WTC11 (cell line): Measurements from ENCODE around the gene NQO2. TPM values are rescaled to one million over a fixed set of nuclear protein-coding genes. Genes with fewer than 3 reads are reported as not detected.
A peak's percentile ranks its signal among the peaks of the same experiment; 100 is the strongest.

Source experiments
- ATAC-seq: fragments of 200-7000 bp; cut with Tn5 transposase; 2 replicates; pipeline ENCODE4 v1.10.0; 2021; ENCODE audit warnings: mild to moderate bottlenecking, moderate library complexity
- CTCF ChIA-PET: fragments of 300-600 bp; sonication (Branson Sonifier 250); formaldehyde crosslinking; loops from one replicate; lab custom pipeline; 2021; ENCODE audit warnings: antibody characterized with exemption; lab: Charles Lee
- POLR2A ChIA-PET: fragments of 350-600 bp; sonication (Branson Sonifier 250); formaldehyde crosslinking; loops from one replicate; lab custom pipeline; 2021; ENCODE audit warnings: antibody characterized with exemption; lab: Charles Lee
- DNase-seq: peaks from one replicate; pipeline ENCODE4 v3.0.0; 2021; ENCODE audit warnings: low spot score
- H3K27ac Mint-ChIP-seq: 2 replicates; pipeline ENCODE4 v1.8.0; 2021; ENCODE audit warnings: mixed read lengths
- H3K27me3 Mint-ChIP-seq: 2 replicates; pipeline ENCODE4 v1.8.0; 2021; ENCODE audit warnings: low read depth, mild to moderate bottlenecking, moderate library complexity, mixed read lengths
- H3K36me3 Mint-ChIP-seq: 2 replicates; pipeline ENCODE4 v1.8.0; 2021; ENCODE audit warnings: mixed read lengths
- H3K4me1 Mint-ChIP-seq: 2 replicates; pipeline ENCODE4 v1.8.0; 2022; ENCODE audit warnings: mixed read lengths
- H3K4me3 Mint-ChIP-seq: 2 replicates; pipeline ENCODE4 v1.8.0; 2021; ENCODE audit warnings: mild to moderate bottlenecking, moderate library complexity, mixed read lengths
- H3K9me3 Mint-ChIP-seq: 2 replicates; pipeline ENCODE4 v1.8.0; 2021; ENCODE audit warnings: mixed read lengths
- CBFB ChIP-seq: sonication (generic); formaldehyde crosslinking; IDR thresholded peaks from 2 replicates; pipeline ENCODE4 v1.8.1; 2022; ENCODE audit warnings: mild to moderate bottlenecking, low read depth, missing genetic modification reagents
- ESRRA ChIP-seq: sonication (generic); formaldehyde crosslinking; IDR thresholded peaks from 2 replicates; pipeline ENCODE4 v1.8.1; 2022; ENCODE audit warnings: mild to moderate bottlenecking, missing genetic modification reagents, borderline replicate concordance
- FOXJ3 ChIP-seq: sonication (generic); formaldehyde crosslinking; IDR thresholded peaks from 2 replicates; pipeline ENCODE4 v1.9.0; 2021; ENCODE audit warnings: missing genetic modification reagents, mild to moderate bottlenecking, borderline replicate concordance
- GTF2I ChIP-seq: fragments of 250-450 bp; sonication (Bioruptor Pico); conservative IDR thresholded peaks from 2 replicates; pipeline ENCODE4 v1.4.0; 2021; ENCODE audit warnings: mild to moderate bottlenecking
- JAZF1 ChIP-seq: fragments of 250-450 bp; sonication (Bioruptor Pico); IDR thresholded peaks from 2 replicates; pipeline ENCODE4 v1.9.0; 2021; ENCODE audit warnings: moderate library complexity, mild to moderate bottlenecking, inconsistent platforms
- MYBL2 ChIP-seq: sonication (generic); formaldehyde crosslinking; IDR thresholded peaks from 2 replicates; pipeline ENCODE4 v1.8.1; 2023; ENCODE audit warnings: mild to moderate bottlenecking, moderate library complexity, missing genetic modification reagents
- NR2C2 ChIP-seq: sonication (generic); formaldehyde crosslinking; IDR thresholded peaks from 2 replicates; pipeline ENCODE4 v1.8.0; 2022; ENCODE audit warnings: mild to moderate bottlenecking, missing genetic modification reagents
- OVOL2 ChIP-seq: fragments of 250-450 bp; sonication (Bioruptor Pico); IDR thresholded peaks from 2 replicates; pipeline ENCODE4 v1.9.0; 2021; ENCODE audit warnings: mild to moderate bottlenecking, borderline replicate concordance
- SMAD3 ChIP-seq: sonication (generic); formaldehyde crosslinking; IDR thresholded peaks from 2 replicates; pipeline ENCODE4 v1.8.0; 2022; ENCODE audit warnings: missing genetic modification reagents, mild to moderate bottlenecking, borderline replicate concordance
- TEAD1 ChIP-seq: sonication (generic); formaldehyde crosslinking; IDR thresholded peaks from 2 replicates; pipeline ENCODE4 v1.8.0; 2022; ENCODE audit warnings: mild to moderate bottlenecking, missing genetic modification reagents
- TP53 ChIP-seq: sonication (generic); formaldehyde crosslinking; IDR thresholded peaks from 2 replicates; pipeline ENCODE4 v1.8.1; 2023; ENCODE audit warnings: mild to moderate bottlenecking, missing genetic modification reagents
- ZNF219 ChIP-seq: sonication (generic); formaldehyde crosslinking; IDR thresholded peaks from 2 replicates; pipeline ENCODE4 v1.8.0; 2023; ENCODE audit warnings: missing genetic modification reagents, mild to moderate bottlenecking, borderline replicate concordance
- ZNF263 ChIP-seq: sonication (generic); formaldehyde crosslinking; IDR thresholded peaks from 2 replicates; pipeline ENCODE4 v1.8.1; 2022; ENCODE audit warnings: low read depth, mild to moderate bottlenecking, moderate library complexity, missing genetic modification reagents
- total RNA-seq: library from RNA; stranded (reverse); gene quantifications from 3 replicates; pipeline ENCODE4 v1.2.3, GENCODE V29; 2021
- TF ChIP-seq, protein P1 (sequence below): sonication (generic); formaldehyde crosslinking; IDR thresholded peaks from 2 replicates; pipeline ENCODE4 v1.8.1; 2023; ENCODE audit warnings: mild to moderate bottlenecking, moderate library complexity, missing genetic modification reagents
- TF ChIP-seq, protein P2 (sequence below): fragments of 250-450 bp; sonication (Bioruptor Pico); conservative IDR thresholded peaks from 2 replicates; pipeline ENCODE4 v1.9.0; 2021; ENCODE audit warnings: mild to moderate bottlenecking
- TF ChIP-seq, protein P3 (sequence below): sonication (generic); formaldehyde crosslinking; IDR thresholded peaks from 2 replicates; pipeline ENCODE4 v1.8.0; 2022; ENCODE audit warnings: mild to moderate bottlenecking, missing genetic modification reagents
- TF ChIP-seq, protein P4 (sequence below): sonication (generic); formaldehyde crosslinking; IDR thresholded peaks from 2 replicates; pipeline ENCODE4 v1.8.1; 2022; ENCODE audit warnings: missing genetic modification reagents, borderline replicate concordance
- TF ChIP-seq, protein P5 (sequence below): sonication (generic); formaldehyde crosslinking; IDR thresholded peaks from 2 replicates; pipeline ENCODE4 v1.8.0; 2023; ENCODE audit warnings: missing genetic modification reagents, mild to moderate bottlenecking, borderline replicate concordance
- TF ChIP-seq, protein P6 (sequence below): sonication (generic); formaldehyde crosslinking; IDR thresholded peaks from 2 replicates; pipeline ENCODE4 v1.8.1; 2023; ENCODE audit warnings: mild to moderate bottlenecking, missing genetic modification reagents

NQO2 gene
- total RNA-seq, 1 experiment from 2014 or later, result 119 TPM

DNA sequence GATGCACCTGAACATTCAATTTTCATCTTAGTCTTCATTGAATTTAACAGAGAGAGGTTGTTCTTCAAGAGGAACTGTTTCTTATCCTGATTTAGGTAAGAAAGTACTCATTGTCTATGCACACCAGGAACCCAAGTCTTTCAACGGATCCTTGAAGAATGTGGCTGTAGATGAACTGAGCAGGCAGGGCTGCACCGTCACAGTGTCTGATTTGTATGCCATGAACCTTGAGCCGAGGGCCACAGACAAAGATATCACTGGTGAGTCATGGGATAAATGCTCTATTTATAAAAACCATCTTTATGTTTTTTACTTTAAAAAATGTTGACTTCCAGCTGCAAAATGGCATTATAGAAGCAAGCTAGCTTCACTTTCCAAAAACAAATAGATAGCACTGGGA, 10.2 kb downstream of the NQO2 start:
- POLR2A ChIA-PET, result interaction anchor here (0.7 kb wide), 1 partner anchor 10 kb away, joined by 3 read pairs; the partner anchor contains the start of gene NQO2
- CTCF ChIA-PET, result interaction anchor here (1.5 kb wide), 1 partner anchor 9 kb away, joined by 6 read pairs; no protein-coding TSS in a partner anchor
- DNase-seq (no peak), ATAC-seq (no peak)
- Mint-ChIP-seq H3K36me3 (peaks cover 94% of the 10 kb centered on the region), H3K4me3 (no peak overlapping the region), H3K4me1 (peaks cover 55% of the 10 kb centered on the region), H3K27me3 (no peaks in the 10 kb centered on the region)
- TF ChIP-seq, protein P1, sequence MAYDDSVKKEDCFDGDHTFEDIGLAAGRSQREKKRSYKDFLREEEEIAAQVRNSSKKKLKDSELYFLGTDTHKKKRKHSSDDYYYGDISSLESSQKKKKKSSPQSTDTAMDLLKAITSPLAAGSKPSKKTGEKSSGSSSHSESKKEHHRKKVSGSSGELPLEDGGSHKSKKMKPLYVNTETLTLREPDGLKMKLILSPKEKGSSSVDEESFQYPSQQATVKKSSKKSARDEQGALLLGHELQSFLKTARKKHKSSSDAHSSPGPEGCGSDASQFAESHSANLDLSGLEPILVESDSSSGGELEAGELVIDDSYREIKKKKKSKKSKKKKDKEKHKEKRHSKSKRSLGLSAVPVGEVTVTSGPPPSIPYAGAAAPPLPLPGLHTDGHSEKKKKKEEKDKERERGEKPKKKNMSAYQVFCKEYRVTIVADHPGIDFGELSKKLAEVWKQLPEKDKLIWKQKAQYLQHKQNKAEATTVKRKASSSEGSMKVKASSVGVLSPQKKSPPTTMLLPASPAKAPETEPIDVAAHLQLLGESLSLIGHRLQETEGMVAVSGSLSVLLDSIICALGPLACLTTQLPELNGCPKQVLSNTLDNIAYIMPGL (CRISPR knock-in tag), result no peak
- no peak for TF ChIP-seq NR2C2 (CRISPR knock-in tag)
- no peak for TF ChIP-seq ESRRA (CRISPR knock-in tag)
- TF ChIP-seq, all 79 proteins: peak for 0
- peaks cover 44% of the 10 kb centered on the region for H3K9me3 Mint-ChIP-seq
- peak overlapping the region; percentile 95 for H3K27ac Mint-ChIP-seq

DNA sequence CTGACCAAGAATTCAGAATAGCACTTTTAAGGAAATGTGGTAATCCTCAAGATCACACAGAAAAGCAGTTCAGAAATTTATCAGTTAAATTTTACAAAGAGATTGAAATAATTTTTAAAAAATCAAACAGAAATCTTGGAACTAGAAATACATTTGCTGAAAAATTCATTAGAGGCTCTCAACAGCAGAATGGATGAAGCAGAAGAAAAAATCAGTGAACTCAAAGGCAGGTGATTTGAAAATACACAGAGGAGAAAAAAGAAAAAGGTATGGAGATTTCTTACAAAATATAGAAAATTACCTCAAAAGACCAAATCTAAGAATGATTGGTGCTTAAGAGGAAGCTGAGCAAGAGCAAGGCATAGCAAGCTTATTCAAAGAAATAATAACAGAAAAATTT, 11.5 kb downstream of the NQO2 start:
- H3K36me3 Mint-ChIP-seq, result peaks cover 93% of the 10 kb centered on the region
- no peaks in the 10 kb centered on the region for H3K27me3 Mint-ChIP-seq
- ChIA-PET POLR2A (no interaction called here), CTCF (no interaction called here)
- DNase-seq, result no peak
- no peak overlapping the region for H3K4me3 Mint-ChIP-seq
- H3K4me1 Mint-ChIP-seq, result peaks cover 43% of the 10 kb centered on the region
- ATAC-seq, result no peak
- TF ChIP-seq CBFB (CRISPR knock-in tag), result no peak
- no peak for TF ChIP-seq TP53 (CRISPR knock-in tag)
- peaks cover 44% of the 10 kb centered on the region for H3K9me3 Mint-ChIP-seq
- H3K27ac Mint-ChIP-seq, result no peak overlapping the region

DNA sequence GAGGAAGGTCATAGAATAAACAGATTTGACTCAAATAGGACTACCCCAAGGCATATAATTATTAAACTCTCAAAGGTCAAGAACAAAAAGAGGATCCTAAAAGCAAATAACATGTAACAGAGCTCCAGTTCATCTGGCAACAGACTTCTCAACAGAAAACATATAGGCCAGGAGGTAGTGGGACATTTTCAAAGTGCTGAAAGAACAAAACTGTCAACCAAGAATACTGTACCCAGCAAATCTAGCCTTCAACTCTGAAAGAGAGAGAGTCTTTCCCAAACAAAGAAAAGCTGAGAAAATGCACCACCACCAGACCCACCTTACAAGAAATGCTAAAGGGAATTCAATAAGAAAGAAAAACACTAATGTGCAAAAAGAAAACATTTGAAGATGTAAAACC, 11.9 kb downstream of the NQO2 start:
- Mint-ChIP-seq H3K36me3 (peaks cover 93% of the 10 kb centered on the region), H3K4me1 (peaks cover 38% of the 10 kb centered on the region), H3K9me3 (peaks cover 44% of the 10 kb centered on the region), H3K27me3 (no peaks in the 10 kb centered on the region), H3K4me3 (no peak overlapping the region), H3K27ac (no peak overlapping the region)
- ChIA-PET CTCF (no interaction called here), POLR2A (no interaction called here)
- no peak for ATAC-seq
- no peak for DNase-seq
- TF ChIP-seq TEAD1, result no peak
- no peak for TF ChIP-seq JAZF1 (CRISPR knock-in tag)
- no peak for TF ChIP-seq ZNF219
- TF ChIP-seq MYBL2 (CRISPR knock-in tag), result no peak
- TF ChIP-seq, protein P2, sequence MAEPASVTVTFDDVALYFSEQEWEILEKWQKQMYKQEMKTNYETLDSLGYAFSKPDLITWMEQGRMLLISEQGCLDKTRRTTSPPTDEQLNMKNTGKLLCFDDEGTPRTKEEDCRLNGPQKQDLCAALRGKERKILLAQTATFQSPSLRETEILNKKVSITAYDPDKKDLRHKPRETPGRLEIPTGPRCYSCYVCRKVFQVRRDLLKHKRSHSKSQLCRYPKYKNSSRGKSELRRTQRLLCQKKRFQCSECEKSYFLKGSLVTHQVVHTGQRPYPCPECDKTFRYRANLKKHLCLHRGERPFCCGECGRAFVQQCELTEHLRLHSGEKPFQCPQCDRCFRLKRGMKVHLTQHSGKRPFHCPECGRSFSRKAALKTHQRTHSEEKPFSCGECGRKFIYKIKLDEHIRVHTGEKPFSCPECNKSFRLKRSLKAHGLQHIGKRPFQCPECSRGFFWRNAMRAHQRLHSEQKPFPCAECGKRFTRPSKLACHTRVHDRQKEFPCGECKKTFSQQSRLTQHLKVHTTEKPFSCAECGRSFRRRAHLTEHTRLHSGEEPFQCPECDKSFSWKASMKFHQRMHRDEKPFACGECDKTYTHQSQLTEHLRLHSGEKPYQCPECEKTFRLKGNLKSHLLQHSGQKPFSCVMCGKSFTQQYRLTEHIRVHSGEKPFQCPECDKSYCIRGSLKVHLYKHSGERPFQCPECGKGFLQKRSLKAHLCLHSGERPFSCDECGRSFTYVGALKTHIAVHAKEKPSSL (CRISPR knock-in tag), result no peak
- no peak for TF ChIP-seq ZNF263 (CRISPR knock-in tag)
- TF ChIP-seq SMAD3, result no peak
- TF ChIP-seq, protein P3, sequence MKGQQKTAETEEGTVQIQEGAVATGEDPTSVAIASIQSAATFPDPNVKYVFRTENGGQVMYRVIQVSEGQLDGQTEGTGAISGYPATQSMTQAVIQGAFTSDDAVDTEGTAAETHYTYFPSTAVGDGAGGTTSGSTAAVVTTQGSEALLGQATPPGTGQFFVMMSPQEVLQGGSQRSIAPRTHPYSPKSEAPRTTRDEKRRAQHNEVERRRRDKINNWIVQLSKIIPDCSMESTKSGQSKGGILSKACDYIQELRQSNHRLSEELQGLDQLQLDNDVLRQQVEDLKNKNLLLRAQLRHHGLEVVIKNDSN (CRISPR knock-in tag), result no peak
- no peak for TF ChIP-seq GTF2I (CRISPR knock-in tag)
- TF ChIP-seq, protein P4, sequence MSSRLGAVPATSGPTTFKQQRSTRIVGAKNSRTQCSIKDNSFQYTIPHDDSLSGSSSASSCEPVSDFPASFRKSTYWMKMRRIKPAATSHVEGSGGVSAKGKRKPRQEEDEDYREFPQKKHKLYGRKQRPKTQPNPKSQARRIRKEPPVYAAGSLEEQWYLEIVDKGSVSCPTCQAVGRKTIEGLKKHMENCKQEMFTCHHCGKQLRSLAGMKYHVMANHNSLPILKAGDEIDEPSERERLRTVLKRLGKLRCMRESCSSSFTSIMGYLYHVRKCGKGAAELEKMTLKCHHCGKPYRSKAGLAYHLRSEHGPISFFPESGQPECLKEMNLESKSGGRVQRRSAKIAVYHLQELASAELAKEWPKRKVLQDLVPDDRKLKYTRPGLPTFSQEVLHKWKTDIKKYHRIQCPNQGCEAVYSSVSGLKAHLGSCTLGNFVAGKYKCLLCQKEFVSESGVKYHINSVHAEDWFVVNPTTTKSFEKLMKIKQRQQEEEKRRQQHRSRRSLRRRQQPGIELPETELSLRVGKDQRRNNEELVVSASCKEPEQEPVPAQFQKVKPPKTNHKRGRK, result no peak
- TF ChIP-seq OVOL2 (CRISPR knock-in tag), result no peak
- TF ChIP-seq FOXJ3 (CRISPR knock-in tag), result no peak
- TF ChIP-seq, protein P5, sequence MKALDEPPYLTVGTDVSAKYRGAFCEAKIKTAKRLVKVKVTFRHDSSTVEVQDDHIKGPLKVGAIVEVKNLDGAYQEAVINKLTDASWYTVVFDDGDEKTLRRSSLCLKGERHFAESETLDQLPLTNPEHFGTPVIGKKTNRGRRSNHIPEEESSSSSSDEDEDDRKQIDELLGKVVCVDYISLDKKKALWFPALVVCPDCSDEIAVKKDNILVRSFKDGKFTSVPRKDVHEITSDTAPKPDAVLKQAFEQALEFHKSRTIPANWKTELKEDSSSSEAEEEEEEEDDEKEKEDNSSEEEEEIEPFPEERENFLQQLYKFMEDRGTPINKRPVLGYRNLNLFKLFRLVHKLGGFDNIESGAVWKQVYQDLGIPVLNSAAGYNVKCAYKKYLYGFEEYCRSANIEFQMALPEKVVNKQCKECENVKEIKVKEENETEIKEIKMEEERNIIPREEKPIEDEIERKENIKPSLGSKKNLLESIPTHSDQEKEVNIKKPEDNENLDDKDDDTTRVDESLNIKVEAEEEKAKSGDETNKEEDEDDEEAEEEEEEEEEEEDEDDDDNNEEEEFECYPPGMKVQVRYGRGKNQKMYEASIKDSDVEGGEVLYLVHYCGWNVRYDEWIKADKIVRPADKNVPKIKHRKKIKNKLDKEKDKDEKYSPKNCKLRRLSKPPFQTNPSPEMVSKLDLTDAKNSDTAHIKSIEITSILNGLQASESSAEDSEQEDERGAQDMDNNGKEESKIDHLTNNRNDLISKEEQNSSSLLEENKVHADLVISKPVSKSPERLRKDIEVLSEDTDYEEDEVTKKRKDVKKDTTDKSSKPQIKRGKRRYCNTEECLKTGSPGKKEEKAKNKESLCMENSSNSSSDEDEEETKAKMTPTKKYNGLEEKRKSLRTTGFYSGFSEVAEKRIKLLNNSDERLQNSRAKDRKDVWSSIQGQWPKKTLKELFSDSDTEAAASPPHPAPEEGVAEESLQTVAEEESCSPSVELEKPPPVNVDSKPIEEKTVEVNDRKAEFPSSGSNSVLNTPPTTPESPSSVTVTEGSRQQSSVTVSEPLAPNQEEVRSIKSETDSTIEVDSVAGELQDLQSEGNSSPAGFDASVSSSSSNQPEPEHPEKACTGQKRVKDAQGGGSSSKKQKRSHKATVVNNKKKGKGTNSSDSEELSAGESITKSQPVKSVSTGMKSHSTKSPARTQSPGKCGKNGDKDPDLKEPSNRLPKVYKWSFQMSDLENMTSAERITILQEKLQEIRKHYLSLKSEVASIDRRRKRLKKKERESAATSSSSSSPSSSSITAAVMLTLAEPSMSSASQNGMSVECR (CRISPR knock-in tag), result no peak
- TF ChIP-seq, protein P6, sequence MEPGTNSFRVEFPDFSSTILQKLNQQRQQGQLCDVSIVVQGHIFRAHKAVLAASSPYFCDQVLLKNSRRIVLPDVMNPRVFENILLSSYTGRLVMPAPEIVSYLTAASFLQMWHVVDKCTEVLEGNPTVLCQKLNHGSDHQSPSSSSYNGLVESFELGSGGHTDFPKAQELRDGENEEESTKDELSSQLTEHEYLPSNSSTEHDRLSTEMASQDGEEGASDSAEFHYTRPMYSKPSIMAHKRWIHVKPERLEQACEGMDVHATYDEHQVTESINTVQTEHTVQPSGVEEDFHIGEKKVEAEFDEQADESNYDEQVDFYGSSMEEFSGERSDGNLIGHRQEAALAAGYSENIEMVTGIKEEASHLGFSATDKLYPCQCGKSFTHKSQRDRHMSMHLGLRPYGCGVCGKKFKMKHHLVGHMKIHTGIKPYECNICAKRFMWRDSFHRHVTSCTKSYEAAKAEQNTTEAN (CRISPR knock-in tag), result no peak
